Activated CD8-positive, alpha-beta memory T cell treated with anti-CD3 and anti-CD28 coated beads for 24 hours (primary cell): Measurements from ENCODE around the gene AMH.
"Not testable (repeated sequence)": the region's sequence is repeated elsewhere in the genome, so short reads cannot be mapped to it uniquely, and the experiment has no call there.

Experiments
- DNase-seq: peaks from one replicate; pipeline ENCODE4 v3.0.0-alpha.2; 2020

AMH gene

DNA sequence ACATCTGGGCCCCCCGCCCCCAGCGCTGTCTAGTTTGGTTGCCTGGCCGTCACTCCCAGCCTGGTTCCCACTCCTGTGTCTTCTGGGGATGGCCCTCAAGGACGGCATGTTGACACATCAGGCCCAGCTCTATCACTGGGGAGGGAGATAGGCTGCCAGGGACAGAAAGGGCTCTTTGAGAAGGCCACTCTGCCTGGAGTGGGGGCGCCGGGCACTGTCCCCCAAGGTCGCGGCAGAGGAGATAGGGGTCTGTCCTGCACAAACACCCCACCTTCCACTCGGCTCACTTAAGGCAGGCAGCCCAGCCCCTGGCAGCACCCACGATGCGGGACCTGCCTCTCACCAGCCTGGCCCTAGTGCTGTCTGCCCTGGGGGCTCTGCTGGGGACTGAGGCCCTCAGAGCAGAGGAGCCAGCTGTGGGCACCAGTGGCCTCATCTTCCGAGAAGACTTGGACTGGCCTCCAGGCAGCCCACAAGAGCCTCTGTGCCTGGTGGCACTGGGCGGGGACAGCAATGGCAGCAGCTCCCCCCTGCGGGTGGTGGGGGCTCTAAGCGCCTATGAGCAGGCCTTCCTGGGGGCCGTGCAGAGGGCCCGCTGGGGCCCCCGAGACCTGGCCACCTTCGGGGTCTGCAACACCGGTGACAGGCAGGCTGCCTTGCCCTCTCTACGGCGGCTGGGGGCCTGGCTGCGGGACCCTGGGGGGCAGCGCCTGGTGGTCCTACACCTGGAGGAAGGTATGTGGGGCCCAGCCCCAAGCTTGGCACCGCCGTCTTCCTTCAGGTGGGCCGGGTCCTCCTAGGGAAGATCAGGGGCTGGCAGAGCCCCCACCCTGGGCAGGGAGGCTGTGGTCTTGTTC, at the start of gene AMH:
TSS of gene AMH (plus strand) at position 314 of the 857 bp plus-strand sequence. CDS start at position 324, 10 bp downstream.
- DNase-seq: no peak

DNA sequence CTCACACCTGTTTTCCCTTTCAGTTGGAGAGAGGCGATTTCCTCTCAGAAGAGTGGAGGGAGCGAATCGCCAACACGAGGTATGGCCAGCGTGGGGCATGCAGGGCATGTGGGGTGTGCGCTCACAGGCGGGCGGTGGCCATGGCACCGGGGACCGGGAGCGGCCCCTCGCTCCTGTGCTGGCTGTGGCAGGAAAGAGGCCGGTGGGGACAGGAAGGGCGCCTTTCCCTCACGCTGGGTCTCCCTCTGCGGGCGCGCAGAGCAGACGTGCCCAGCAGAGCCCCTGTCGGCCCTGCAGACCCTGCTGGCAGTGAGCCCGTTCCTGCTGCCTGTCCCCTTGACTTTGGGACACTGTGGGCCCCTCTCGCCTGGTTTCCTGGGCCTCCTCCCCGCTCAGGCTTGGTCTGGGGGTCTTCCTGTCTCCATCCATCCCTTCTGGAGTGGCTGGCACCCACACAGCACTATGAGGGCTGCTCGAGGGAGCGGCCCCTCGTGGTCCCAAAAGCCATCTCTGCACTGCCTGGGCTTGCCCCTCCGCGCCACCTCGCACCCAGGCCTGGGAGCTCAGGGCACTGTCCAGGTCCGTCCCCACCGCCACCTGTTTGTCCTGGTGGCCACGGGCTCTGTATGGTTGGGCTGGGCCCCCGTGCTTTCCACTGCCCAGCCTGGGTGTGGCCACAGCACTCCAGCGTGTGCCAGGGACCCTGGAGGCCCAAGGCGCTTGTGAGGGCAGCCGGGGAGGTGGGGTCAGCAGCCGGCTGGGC, 49.1 kb upstream of the AMH start:
- no peak for DNase-seq

DNA sequence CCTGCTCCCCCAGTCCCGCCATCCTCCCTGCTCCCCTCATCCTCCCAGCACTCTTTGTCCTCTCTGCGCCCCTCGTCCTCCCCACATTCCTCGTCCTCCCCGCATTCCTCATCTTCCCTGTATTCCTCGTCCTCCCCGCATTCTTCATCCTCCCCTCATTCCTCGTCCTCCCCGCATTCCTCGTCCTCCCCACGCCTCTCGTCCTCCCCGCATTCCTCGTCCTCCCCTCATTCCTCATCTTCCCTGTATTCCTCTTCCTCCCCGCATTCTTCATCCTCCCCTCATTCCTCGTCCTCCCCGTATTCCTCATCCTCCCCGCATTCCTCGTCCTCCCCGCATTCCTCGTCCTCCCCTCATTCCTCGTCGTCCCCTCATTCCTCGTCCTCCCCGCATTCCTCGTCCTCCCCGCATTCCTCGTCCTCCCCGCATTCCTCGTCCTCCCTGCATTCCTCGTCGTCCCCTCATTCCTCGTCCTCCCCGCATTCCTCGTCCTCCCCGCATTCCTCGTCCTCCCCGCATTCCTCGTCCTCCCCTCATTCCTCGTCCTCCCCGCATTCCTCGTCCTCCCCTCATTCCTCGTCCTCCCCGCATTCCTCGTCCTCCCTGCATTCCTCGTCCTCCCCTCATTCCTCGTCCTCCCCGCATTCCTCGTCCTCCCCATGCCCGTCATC, 48.4 kb upstream of the AMH start:
- DNase-seq: not testable (repeated sequence)

DNA sequence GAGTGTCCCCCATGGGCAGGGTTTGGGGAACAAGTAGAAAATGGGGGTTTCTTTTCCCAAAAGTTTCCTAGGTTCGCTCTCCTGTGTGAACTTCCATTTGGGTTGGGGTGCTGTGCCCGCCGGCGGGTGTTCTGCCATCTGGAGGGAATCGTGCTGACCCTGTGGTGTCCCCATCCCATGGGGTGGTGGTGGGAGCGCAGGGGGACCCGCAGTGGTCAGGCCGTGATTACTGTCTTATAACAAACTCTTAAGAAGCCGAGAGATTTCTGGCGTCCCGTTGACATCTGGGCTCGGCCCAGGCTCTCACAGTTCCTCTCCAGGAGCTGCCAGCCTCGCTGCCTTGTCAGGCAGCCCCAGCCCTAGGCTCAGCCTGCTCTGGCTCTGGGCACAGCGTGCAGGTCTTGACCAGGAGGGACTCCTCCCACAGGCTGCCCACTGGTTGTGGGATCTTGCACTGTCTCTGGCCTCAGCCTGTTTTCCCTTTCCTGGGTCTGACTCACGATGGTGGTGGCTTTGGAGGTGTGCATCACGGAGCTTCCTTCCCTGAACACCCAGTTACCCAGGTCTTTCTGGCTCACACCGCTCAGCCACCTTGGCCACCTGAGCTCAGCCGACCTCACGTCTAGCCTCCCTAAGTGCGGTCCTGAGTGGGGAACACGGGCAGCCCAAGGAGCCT, 47.5 kb upstream of the AMH start:
- no peak for DNase-seq

DNA sequence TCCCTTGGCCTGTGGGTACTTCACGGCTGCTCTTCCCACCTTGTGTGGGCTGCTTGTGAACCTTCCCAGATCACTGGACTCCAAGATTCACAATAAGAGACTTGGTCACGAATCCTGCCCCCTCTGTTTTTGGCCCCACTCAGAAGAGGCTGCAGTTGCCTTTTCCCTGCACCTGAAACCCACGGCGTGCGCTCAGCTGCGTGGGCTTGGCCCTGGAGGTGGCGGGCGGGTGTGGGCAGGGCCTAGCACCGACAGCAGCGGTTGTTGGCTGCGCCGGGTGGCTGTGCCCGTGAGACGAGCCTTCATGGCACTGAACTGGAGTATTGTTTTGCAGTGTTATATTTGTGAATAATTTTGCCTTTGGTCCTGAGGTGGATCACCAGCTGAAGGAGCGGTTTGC, 46.8 kb upstream of the AMH start:
- no peak for DNase-seq

DNA sequence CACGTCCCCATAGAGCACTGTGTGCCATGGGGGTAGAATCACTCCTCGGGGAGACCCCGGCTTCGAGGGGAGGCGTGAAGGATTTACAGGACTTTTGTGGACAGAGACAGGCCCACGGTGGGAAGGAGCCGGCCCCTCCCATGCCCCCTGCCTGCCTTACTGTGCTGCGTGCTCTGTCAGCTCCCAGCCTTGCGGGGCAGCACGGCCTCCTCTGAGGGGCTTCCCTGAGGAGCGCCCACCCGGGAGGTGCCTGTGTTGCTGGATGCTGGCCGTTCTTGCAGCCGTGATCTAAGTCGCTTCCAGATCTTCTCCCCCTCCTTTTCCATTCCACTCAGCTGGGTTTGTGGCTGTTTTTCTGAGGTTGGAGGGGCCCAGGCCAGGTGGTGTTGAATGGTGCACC, 42.1 kb upstream of the AMH start:
- no peak for DNase-seq

DNA sequence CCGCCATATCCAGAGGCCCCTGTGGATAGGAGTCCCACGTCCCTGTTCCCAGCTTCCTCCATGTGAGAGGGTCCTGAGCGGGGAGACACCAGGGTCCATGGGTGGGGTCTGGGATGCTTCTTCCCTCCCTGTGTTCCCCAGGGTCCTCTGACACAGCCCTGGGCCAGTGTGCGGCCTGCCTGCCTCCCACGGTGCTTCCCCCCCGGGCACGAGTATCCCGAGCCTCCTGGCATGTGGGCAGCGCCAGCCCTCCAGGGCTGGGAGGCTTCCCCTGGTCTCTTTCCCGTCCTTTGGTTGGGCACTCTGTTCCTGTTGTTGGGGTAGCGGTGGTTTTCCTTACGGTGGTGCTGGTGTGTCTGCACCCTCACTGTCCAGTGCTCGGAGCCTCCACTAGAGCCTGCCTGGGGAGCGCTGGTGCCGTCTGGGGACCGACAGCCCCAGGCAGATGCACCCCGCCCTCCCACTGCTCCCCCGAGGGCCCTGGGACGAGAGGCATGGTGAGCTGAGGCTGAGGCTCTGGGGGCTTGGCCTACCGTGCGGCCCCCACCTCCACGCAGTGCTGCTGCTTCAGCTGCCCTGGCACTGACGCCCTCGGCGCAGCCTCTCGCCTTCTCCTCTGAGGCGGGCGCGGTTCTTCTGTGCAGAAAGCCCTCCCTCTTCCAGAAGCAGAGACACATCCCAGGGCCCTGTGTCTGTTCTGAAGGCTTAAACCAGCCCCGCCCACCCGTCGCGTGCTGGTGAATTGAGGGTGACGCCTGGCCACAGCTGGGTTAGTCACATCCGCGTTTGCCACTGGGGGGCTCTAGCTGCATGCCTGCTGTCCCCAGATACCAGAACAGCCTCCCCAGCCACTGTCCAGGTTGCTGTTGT, 40.9 kb upstream of the AMH start:
- DNase-seq: peak; percentile 69

DNA sequence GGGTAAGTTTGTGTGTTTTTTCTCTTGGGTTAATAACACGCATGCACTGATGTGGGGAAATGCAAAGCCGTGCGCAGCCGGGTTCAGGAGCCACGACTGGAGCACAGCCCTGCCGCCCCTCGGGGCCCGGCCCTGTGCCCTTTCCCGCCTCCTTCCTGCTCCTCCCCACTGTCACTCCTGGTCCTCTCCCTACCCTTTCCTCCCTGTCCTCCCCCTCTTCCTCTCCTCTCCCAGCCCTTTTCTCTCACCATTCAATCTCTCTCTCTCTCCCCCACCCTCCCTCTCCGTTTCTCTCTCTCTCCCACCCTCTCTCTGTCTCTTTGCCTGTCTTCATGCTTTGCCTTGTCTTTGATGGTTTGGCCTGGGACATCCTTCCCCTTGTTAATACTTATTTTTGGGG, 40.1 kb upstream of the AMH start:
- DNase-seq: no peak

DNA sequence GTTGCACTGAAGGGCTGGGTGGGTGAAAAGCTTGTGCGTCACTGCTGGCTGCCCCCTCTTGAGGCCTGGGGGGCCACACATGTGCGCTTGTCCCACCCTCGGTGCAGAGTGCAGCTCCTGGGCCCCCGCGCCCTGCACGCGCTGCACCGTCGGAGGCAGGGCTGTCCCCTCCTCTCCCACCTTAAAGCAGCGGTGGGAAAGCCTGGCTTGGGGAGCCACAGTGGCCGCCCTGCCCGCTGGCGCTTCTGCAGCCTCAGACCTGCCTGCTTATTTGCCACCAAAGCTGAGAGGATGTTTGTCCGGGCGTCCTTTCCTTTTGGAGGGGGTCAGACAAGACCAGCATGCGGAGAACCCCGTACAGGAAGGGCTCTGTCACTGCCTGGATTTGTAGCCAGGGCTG, 39.7 kb upstream of the AMH start:
- no peak for DNase-seq

DNA sequence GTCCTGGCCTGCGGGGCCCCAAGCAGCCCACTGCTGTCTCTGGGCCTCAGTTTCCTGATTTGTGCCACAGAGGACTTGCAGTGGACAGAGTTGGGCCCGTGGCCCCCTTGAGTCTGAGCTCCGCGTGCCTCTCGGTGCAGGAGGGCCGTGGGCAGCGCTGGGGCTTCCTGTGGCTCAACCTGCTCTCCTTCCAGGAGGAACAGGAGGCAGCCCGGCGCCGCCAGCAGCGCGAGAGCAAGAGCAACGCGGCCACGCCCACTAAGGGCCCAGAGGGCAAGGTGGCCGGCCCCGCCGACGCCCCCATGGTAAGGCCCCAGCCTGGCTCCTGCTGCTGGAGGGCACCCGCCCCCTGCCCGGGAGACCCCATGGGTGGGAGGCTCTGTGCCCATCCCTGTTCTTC, 38.9 kb upstream of the AMH start:
- no peak for DNase-seq

DNA sequence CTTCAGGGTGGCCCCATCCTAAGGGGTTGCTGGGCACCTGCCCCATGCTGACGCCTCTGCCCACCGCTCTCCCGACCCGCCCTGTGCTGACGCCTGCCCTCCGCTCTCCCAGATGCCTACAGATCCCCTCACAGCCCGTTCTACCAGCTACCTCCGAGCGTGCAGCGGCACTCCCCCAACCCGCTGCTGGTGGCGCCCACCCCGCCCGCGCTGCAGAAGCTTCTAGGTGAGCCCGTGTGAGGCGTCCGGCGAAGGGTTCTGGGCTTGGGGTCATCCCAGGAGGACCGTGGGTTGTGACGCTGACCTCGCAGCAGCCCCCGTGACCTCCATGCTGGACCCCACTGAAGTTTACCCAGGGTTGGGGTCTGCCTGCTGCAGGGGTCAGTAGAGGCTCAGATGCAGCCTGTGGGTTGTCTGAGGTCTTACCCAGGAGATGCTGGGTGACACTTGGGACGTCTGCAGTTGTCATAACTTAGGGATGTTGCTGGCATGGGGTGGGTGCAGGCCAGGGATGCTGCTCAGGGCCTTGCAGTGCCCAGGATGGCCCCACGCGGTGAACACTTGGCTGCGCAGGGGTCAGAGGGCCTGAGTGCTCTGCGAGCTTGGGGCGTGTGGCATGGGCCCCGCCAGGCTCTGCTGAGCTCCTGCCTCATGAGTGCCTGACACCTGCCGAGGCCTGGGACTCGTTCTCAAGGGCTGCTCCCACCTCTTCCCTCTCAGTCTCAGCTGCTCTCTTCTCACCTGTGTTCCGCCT, 38.0 kb upstream of the AMH start:
- DNase-seq: no peak

DNA sequence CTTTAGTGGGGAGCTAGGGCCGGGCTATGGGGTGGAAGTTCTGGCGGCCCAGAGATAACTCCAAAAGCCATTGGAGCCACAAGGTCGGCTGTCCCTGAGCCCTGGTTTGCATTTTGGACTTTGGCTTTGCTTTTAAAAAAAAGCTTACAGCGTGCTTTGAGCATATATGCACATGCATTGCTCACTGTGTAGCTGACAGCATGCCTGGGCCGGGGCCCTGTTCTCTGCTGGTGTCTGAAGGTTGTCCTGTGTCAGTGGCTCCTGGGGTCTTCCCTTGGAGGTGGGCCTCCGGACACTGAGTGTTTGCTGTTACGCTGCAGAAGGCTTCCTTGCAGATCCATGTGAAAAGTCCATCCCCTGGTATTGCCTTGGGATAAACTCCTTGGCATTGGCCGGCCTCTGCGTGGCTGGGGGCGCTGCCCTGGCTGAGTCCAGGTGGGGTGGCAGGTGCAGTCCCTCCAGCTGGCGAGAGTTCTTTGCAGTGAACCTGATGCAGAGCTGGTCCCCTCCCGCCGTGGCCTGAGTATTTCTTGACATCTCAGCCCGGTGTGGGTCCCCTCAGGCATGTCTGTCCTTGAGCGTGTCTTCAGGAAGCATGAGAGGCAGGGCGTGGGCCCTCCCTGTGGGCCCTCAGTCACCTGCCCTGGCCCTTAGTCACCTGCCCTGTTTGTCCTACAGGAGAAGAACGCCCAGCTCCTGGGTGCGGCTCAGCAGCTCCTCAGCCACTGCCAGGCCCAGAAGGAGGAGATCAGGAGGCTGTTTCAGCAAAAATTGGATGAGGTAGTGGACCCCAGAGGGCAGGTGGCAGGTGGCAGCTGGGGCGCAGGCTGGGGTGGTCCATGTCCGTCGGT, 36.0 kb upstream of the AMH start:
- DNase-seq: no peak

DNA sequence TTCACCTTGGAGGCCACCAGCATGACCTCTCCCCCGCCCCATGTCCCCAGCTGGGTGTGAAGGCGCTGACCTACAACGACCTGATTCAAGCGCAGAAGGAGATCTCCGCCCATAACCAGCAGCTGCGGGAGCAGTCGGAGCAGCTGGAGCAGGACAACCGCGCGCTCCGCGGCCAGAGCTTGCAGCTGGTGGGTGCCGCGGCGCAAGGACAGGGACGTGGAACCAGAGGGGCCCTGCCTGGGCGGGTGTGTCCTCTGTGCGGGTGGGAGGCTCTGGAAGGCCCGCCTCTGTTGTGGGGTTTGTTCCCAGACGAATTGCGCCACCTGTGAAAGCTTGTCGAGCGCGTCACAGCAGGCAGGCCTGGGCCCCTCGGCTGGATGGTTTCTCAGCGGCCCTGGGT, 35.3 kb upstream of the AMH start:
- no peak for DNase-seq

DNA sequence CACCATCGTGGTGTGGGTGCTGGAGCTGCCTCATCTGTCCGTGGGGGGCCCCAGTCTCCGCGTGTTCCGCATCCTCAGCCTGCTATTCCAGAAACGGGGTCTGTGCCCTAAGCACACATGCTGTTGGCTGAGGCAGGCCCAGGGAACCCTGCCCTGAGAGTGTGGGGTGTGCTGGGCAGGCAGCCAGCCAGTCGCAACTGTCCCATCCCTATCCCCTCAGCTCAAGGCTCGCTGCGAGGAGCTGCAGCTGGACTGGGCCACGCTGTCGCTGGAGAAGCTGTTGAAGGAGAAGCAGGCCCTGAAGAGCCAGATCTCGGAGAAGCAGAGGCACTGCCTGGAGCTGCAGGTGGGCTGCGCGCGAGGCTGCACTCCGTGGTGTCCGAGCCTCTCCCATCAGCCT, 34.9 kb upstream of the AMH start:
- DNase-seq: no peak

DNA sequence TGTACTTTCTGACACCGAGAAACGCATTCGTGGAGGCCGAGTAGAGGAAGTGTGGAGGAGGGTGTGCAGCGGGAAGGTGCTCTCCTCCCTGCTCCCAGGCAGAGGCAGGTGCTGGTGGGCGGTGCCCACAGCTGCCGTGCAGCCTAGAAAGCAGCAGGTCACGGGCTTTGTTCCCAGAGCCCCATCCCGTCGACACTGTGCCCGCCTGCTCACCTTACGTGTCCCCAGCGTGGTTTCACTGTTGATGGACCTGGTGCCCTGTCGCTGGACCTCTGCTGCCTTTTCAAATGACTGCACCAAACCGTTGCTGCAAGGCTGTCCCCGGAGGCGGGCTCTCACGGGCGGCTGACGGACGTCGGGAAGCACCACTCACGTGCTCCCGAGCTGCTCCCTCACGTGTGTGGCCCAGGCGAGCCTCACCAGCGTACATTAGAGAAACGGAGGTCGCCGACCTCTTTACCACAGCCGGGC, 33.8 kb upstream of the AMH start:
- DNase-seq: no peak

DNA sequence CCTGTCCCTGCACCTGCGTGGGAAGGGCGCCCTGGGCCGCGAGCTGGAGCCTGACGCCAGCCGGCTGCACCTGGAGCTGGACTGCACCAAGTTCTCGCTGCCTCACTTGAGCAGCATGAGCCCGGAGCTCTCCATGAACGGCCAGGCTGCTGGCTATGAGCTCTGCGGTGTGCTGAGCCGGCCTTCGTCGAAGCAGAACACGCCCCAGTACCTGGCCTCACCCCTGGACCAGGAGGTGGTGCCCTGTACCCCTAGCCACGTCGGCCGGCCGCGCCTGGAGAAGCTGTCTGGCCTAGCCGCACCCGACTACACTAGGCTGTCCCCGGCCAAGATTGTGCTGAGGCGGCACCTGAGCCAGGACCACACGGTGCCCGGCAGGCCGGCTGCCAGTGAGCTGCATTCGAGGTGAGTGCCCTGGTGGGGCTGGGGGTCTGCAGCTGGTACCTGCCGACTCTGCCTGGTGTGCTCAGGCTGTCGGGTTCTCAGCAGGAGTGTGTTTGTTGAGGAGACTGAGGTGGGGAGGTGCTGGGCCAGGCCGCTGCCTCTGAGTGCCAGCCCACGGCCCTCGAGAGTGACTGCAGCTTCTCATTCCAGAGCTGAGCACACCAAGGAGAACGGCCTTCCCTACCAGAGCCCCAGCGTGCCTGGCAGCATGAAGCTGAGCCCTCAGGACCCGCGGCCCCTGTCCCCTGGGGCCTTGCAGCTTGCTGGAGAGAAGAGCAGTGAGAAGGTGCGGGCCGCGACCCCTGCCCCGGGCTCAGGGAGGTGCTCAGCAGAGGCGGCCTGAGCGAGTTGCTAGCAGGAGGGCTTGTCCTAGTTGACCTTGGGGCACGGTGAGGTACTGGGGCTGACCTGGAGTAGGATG, 32.5 kb upstream of the AMH start:
- DNase-seq: no peak

DNA sequence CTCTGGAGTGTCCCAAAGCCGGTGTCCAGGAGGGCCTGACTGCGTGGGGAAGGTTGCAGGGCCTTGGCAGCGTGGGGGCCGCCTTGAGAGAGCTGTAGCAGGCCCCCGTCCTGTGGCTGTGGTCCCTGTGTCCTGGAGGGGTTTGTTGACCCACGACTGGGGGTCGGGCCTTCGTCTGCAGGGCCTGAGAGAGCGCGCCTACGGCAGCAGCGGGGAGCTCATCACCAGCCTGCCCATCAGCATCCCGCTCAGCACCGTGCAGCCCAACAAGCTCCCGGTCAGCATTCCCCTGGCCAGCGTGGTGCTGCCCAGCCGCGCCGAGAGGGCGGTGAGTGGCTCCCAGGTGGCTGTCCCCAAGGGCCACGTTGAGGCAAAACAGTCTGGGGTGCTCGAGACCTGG, 31.5 kb upstream of the AMH start:
- DNase-seq: no peak

DNA sequence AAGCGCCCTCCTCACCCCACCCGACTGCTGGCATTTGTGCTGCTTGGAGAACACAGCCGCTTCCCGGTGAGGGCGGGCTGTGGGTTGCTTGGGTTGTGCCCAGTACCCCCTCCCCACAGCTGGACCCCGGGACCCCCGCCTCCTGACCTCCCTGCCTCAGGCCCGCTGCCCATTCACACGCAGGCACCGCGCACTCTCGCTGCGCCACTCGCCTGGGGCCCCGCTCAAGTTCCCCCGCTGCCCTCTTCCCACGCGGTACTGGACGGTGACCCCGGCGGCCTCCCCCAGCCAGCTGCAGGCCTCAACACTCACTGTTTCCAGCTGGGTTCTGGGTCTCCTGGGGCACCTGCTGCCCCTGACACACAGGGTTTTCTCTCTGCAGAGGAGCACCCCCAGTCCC, 29.4 kb upstream of the AMH start:
- no peak for DNase-seq

DNA sequence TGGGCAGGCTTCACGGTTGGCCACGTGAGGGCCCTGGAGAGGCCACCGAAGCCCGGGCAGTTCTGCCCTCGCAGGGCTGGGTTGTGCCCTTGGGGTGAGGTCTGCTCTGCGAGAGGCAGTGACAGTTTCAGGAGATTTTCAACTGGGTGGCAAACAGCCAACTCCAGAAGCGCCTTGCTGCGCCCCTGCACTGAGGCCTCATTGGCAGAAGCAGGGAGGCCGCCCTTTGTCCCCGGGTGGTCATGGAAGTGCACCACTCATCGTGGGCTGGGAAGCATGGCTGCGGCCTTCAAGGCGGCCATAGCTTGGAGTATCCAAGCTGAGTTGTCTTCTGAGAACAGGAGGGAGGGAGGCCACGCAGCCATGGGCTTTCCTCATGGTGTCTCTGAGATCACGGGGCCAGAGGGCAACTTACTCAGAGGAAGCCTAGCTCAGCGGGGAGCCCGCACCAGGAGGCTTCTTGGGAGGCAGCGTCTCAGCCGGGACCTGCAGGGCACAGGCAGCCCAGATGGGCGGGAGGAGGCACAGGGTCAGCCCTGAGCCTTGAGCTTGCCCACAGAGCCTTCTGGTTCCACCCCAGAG, 27.8 kb upstream of the AMH start:
- no peak for DNase-seq
